Measurements from ENCODE around the gene HPSE2.

HPSE2 gene

DNA sequence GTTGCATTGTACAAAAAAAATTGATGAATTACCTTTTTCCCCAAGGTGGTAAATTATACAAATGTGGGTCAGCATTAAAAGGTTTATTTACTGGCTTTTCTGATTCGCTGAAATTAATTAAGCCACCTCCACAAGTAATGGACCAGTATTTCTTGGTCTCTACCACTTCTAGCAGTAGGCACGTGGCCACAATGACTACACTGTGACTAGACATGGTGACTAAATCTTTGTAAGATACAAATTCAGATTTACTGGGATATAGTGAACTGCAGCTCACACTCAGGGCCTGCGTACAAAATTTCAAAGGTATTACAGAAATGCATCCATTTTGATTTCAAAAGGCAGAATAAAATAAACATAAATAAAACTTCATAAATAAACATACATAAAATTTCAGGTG, 10.9 kb downstream of the HPSE2 start:
- H3K27ac ChIP-seq, result no peak overlapping the region
- no peaks in the 10 kb centered on the region for H3K4me1 ChIP-seq

DNA sequence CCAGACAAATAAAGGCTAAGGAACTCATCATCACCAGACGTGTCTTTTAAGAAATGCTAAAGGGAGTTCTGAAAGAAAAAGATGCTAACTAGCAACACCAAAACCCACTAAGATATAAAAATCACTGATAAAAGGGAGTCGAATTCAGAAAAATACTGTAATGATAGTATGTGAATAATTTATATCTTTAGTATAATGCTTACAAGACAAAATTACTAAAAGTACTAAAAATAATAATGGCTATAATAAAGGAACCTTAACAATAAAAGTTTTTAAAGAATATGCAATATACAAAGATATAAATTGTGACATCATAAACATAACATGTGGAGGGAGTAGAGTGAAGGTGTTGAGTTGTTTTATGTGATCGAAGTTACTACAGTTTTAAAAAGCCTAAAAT, 28.3 kb downstream of the HPSE2 start:
- Histone ChIP-seq H3K27me3 (ENCODE audit: control insufficient read depth, insufficient read depth, low read length) (no peaks in the 10 kb centered on the region), H3K9me3 (ENCODE audit: control insufficient read depth, low read length) (no peaks in the 10 kb centered on the region), H3K36me3 (ENCODE audit: control insufficient read depth, insufficient read depth, low read length) (no peaks in the 10 kb centered on the region), H3K4me1 (no peaks in the 10 kb centered on the region), H3K4me2 (ENCODE audit: low read length) (no peak overlapping the region), H3K4me3 (ENCODE audit: low read depth, low read length) (no peak overlapping the region), H2AFZ (no peak overlapping the region), H3K9ac (no peak overlapping the region), H3K79me2 (no peaks in the 10 kb centered on the region), H3K27ac (no peak overlapping the region)
- TF ChIP-seq, protein P1, sequence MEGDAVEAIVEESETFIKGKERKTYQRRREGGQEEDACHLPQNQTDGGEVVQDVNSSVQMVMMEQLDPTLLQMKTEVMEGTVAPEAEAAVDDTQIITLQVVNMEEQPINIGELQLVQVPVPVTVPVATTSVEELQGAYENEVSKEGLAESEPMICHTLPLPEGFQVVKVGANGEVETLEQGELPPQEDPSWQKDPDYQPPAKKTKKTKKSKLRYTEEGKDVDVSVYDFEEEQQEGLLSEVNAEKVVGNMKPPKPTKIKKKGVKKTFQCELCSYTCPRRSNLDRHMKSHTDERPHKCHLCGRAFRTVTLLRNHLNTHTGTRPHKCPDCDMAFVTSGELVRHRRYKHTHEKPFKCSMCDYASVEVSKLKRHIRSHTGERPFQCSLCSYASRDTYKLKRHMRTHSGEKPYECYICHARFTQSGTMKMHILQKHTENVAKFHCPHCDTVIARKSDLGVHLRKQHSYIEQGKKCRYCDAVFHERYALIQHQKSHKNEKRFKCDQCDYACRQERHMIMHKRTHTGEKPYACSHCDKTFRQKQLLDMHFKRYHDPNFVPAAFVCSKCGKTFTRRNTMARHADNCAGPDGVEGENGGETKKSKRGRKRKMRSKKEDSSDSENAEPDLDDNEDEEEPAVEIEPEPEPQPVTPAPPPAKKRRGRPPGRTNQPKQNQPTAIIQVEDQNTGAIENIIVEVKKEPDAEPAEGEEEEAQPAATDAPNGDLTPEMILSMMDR (IDR thresholded peaks at IDR 0.05), result no peak

More for the DNA sequence above, 10.9 kb downstream of the HPSE2 start:
- H3K27me3 ChIP-seq (ENCODE audit: control insufficient read depth, insufficient read depth, low read length), result no peaks in the 10 kb centered on the region
- no peak overlapping the region for H3K4me3 ChIP-seq (ENCODE audit: low read depth, low read length)
- H2AFZ ChIP-seq, result no peak overlapping the region
- no peaks in the 10 kb centered on the region for H3K79me2 ChIP-seq
- no peak overlapping the region for H3K9ac ChIP-seq
- H3K9me3 ChIP-seq (ENCODE audit: control insufficient read depth, low read length), result no peaks in the 10 kb centered on the region
- TF ChIP-seq, protein P1 (IDR thresholded peaks at IDR 0.05), result no peak
- no peak overlapping the region for H3K4me2 ChIP-seq (ENCODE audit: low read length)
- H3K36me3 ChIP-seq (ENCODE audit: control insufficient read depth, insufficient read depth, low read length), result no peaks in the 10 kb centered on the region

DNA sequence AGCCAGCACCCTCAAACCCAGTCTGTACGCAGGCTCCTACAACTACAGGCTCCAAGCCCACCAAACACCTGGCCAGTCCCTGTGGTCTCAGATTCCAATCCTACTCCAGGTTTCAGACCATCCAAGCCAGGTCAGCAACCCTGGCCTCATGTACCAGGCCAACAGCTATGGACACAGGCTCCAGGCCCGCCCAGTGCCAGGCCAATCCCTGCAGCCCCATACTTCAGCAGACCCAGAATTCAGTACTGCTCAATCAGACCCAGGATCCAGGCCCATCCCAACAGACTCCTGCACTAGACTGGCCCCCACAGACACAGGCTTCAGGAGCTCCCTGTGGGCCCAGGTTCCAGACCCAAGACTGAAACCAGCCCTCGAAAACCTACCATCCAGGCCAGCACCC, 32.3 kb downstream of the HPSE2 start:
- no peaks in the 10 kb centered on the region for H3K36me3 ChIP-seq (ENCODE audit: control insufficient read depth, insufficient read depth, low read length)
- no peak overlapping the region for H3K4me3 ChIP-seq (ENCODE audit: low read depth, low read length)
- no peaks in the 10 kb centered on the region for H3K27me3 ChIP-seq (ENCODE audit: control insufficient read depth, insufficient read depth, low read length)
- no peak overlapping the region for H3K4me2 ChIP-seq (ENCODE audit: low read length)
- H2AFZ ChIP-seq, result no peak overlapping the region
- no peaks in the 10 kb centered on the region for H3K9me3 ChIP-seq (ENCODE audit: control insufficient read depth, low read length)
- H3K27ac ChIP-seq, result no peak overlapping the region
- H3K79me2 ChIP-seq, result no peaks in the 10 kb centered on the region
- TF ChIP-seq, protein P1 (IDR thresholded peaks at IDR 0.05), result no peak
- no peaks in the 10 kb centered on the region for H3K4me1 ChIP-seq
- no peak overlapping the region for H3K9ac ChIP-seq

DNA sequence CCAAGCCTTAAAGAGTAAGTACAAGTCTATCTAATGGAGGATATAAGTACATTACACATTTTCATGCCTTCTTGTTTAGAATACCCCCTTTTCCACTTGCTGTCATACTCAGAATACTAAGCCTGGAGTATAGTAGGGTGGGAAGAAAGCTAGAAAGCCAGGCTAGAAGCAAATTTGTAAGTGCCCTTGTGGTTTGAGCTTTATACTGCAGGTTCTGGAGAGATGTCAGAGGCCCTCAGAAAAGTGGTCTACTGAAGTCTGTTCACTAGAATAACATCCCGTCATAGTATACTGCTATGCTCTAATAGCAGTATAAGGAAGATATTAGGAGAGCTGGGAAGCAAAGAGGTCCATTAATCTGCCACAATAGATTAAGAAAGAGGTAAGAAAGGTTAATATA, 62.7 kb downstream of the HPSE2 start:
- no peaks in the 10 kb centered on the region for H3K9me3 ChIP-seq (ENCODE audit: control insufficient read depth, low read length)
- TF ChIP-seq, protein P1 (IDR thresholded peaks at IDR 0.05), result no peak
- no peak overlapping the region for H3K9ac ChIP-seq
- no peaks in the 10 kb centered on the region for H3K27me3 ChIP-seq (ENCODE audit: control insufficient read depth, insufficient read depth, low read length)
- H3K4me2 ChIP-seq (ENCODE audit: low read length), result no peak overlapping the region
- H2AFZ ChIP-seq, result no peak overlapping the region
- no peaks in the 10 kb centered on the region for H3K36me3 ChIP-seq (ENCODE audit: control insufficient read depth, insufficient read depth, low read length)
- no peaks in the 10 kb centered on the region for H3K4me1 ChIP-seq
- H3K27ac ChIP-seq, result no peak overlapping the region
- H3K79me2 ChIP-seq, result no peaks in the 10 kb centered on the region
- no peak overlapping the region for H3K4me3 ChIP-seq (ENCODE audit: low read depth, low read length)

DNA sequence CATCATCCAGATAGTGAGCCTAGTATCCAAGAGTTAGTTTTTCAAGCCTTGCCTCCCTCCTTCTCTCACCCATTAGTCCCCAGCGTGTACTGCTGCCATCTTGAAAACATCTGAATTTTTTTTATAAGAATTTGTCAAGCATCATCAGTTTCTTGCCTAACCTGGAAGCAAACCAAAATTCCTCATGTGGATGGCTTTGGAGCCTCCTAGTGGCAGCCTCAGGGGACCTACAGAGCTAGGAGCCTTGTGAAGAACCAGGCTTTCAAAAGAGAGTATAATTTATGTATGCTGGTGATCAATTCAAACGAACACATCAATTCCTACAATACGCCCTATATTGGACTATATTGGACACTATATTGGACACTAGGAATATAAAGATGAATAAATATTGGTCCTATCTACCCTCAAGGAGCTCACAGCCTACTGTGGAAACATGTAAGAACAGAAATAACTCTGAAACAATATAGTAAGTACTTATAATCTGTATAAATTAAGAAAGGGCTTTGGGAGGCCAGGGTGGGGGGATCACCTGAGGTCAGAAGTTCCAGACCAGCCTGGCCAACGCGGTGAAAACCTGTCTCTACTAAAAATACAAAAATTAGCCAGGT, 63.4 kb downstream of the HPSE2 start:
- no peaks in the 10 kb centered on the region for H3K4me1 ChIP-seq
- no peak overlapping the region for H3K27ac ChIP-seq
- H3K36me3 ChIP-seq (ENCODE audit: control insufficient read depth, insufficient read depth, low read length), result no peaks in the 10 kb centered on the region
- no peaks in the 10 kb centered on the region for H3K9me3 ChIP-seq (ENCODE audit: control insufficient read depth, low read length)
- TF ChIP-seq, protein P1 (IDR thresholded peaks at IDR 0.05), result no peak
- H2AFZ ChIP-seq, result no peak overlapping the region
- H3K4me3 ChIP-seq (ENCODE audit: low read depth, low read length), result no peak overlapping the region
- no peak overlapping the region for H3K9ac ChIP-seq
- no peak overlapping the region for H3K4me2 ChIP-seq (ENCODE audit: low read length)
- H3K79me2 ChIP-seq, result no peaks in the 10 kb centered on the region
- H3K27me3 ChIP-seq (ENCODE audit: control insufficient read depth, insufficient read depth, low read length), result no peaks in the 10 kb centered on the region

Data from parathyroid adenoma (tissue), 2 donors.